MCF 10A (cell line): ENCODE measurements around the gene LGALS7B. TPM values are rescaled to one million over a fixed set of nuclear protein-coding genes. Genes with fewer than 3 reads are reported as not detected.

ENCODE experiments used
- BruUV-seq: library from RNA; stranded (reverse); fragments of 400-500 nt; replicated peaks from 2 replicates; lab custom pipeline; 2021; lab: Mats Ljungman, UMichigan
- CTCF ChIA-PET: fragments of 300-600 bp; sonication (Branson Sonifier 250); formaldehyde crosslinking; extraction: SDS; loops from one replicate; lab custom pipeline; 2021; ENCODE audit warnings: antibody characterized with exemption, inconsistent platforms; lab: Yijun Ruan, JAX
- POLR2A ChIA-PET: fragments of 300-600, 350-650 bp; sonication (Branson Sonifier 250); formaldehyde crosslinking; extraction: SDS; loops from one replicate; lab custom pipeline; 2020; ENCODE audit warnings: antibody characterized with exemption, inconsistent platforms; lab: Yijun Ruan, JAX
- DNase-seq: peaks from one replicate; pipeline ENCODE4 v3.0.0-alpha.2; 2018; ENCODE audit not compliant: unreplicated experiment
- H3K27ac Mint-ChIP-seq: one replicate; pipeline ENCODE4 v1.8.0; 2022; ENCODE audit warnings: mild to moderate bottlenecking, low read depth, mixed read lengths; ENCODE audit not compliant: unreplicated experiment
- H3K27me3 Mint-ChIP-seq: one replicate; pipeline ENCODE4 v1.8.0; 2022; ENCODE audit warnings: mixed read lengths; ENCODE audit not compliant: insufficient read depth, unreplicated experiment
- H3K36me3 Mint-ChIP-seq: one replicate; pipeline ENCODE4 v1.8.0; 2022; ENCODE audit warnings: mild to moderate bottlenecking, moderate library complexity, mixed read lengths; ENCODE audit not compliant: insufficient read depth, unreplicated experiment
- H3K4me1 Mint-ChIP-seq: one replicate; pipeline ENCODE4 v1.8.0; 2022; ENCODE audit warnings: mixed read lengths; ENCODE audit not compliant: insufficient read depth, unreplicated experiment
- H3K4me3 Mint-ChIP-seq: one replicate; pipeline ENCODE4 v1.8.0; 2022; ENCODE audit warnings: mild to moderate bottlenecking, moderate library complexity, mixed read lengths; ENCODE audit not compliant: unreplicated experiment
- H3K9me3 Mint-ChIP-seq: one replicate; pipeline ENCODE4 v1.8.0; 2022; ENCODE audit warnings: mixed read lengths; ENCODE audit not compliant: unreplicated experiment
- intact Hi-C: fragments of 100-400 bp; cut with micrococcal nuclease; formaldehyde crosslinking; loops from 2 replicates; pipeline ENCODE4 v1.14.1; 2022
- total RNA-seq: library from RNA; stranded (reverse); gene quantifications from 2 replicates; pipeline ENCODE4 v1.2.3, GENCODE V29; 2022
- TF ChIP-seq, protein P1 (sequence below): fragments of 200-600 bp; IDR thresholded peaks from one replicate; pipeline ENCODE4 v1.8.0; 2022; ENCODE audit warnings: antibody characterized with exemption, mild to moderate bottlenecking; ENCODE audit not compliant: unreplicated experiment

The LGALS7B gene
- total RNA-seq, 1 experiment from 2014 or later = 2.6 TPM

GRCh38 chr19:38773469-38774177 lies 15.4 kb upstream of the LGALS7B start, which contains the start of gene LGALS7:
TSS of gene LGALS7 (minus strand) at chr19:38773517. CDS start at chr19:38773492, 25 bp downstream.
- ChIA-PET CTCF (no interaction called here), POLR2A (interaction anchor here (2.4 kb wide), 1 partner anchor 20 kb away, joined by 18 read pairs; no protein-coding TSS in a partner anchor)
- Mint-ChIP-seq H3K36me3 (no peaks in the 10 kb centered on the region), H3K4me1 (peaks cover 15% of the 10 kb centered on the region), H3K9me3 (no peaks in the 10 kb centered on the region), H3K4me3 (no peak within 1 kb of the TSS), H3K27me3 (no peaks in the 10 kb centered on the region), H3K27ac (peak within 1 kb of the TSS; percentile 69)
- intact Hi-C loops = loop anchor here (2.0 kb wide), 1 partner anchor 57 kb away; the partner anchor contains the start of gene ECH1
- DNase-seq = no peak
- no TSS peak for BruUV-seq
- TF ChIP-seq, protein P1, sequence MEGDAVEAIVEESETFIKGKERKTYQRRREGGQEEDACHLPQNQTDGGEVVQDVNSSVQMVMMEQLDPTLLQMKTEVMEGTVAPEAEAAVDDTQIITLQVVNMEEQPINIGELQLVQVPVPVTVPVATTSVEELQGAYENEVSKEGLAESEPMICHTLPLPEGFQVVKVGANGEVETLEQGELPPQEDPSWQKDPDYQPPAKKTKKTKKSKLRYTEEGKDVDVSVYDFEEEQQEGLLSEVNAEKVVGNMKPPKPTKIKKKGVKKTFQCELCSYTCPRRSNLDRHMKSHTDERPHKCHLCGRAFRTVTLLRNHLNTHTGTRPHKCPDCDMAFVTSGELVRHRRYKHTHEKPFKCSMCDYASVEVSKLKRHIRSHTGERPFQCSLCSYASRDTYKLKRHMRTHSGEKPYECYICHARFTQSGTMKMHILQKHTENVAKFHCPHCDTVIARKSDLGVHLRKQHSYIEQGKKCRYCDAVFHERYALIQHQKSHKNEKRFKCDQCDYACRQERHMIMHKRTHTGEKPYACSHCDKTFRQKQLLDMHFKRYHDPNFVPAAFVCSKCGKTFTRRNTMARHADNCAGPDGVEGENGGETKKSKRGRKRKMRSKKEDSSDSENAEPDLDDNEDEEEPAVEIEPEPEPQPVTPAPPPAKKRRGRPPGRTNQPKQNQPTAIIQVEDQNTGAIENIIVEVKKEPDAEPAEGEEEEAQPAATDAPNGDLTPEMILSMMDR = no peak

DNA sequence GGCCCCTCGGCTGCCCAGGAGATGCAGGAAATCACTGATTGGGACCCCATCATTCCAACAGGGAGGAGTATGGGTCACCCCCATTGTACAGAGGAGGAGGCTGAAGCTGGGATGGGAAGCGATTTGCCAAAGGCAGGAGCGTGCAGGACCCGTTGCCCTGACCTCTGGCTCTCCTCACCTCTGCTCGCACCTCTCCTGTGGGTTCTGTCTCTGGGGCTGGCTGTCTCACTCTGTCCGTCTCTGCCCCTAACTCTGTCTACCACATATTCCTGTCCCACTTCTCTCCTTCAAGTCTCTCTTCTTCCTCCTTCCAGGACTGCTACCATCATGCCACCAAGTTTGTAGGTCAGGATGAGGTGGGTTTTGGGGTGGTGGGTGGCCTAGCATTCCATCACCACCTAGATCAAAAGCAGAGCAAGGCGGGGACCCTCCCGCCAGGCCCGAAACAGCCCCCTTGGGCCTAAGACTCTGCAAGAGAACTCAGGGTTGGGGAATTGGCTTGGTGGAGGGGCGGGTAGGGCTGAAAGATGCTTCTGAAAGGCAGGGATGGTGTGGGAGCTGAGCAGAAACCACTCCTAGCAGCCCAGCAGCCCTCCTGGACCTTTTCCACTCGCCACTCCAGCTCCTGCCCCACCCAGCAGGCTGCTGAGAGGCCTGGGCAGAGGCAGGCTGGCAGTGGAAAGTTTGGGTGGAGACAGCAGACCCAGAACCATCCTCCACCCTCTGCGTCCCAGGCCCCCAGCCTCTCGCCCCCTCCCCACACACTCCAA lies 14.6 kb upstream of the LGALS7B start:
- Mint-ChIP-seq H3K4me3 (no peak overlapping the region), H3K4me1 (peaks cover 15% of the 10 kb centered on the region), H3K27me3 (no peaks in the 10 kb centered on the region), H3K27ac (peak overlapping the region; percentile 69), H3K9me3 (no peaks in the 10 kb centered on the region), H3K36me3 (no peaks in the 10 kb centered on the region)
- no peak for DNase-seq
- ChIA-PET POLR2A (interaction anchor here (0.5 to 2.4 kb wide), 7 partner anchors 13 to 127 kb away, joined by 3 to 18 read pairs (median 5); partner anchors contain the start of genes ACTN4, ECH1 and RINL), CTCF (interaction anchor here (0.6 to 2.2 kb wide), 4 partner anchors 19 to 1558 kb away, joined by 3 to 7 read pairs (median 3); no protein-coding TSS in a partner anchor)
- intact Hi-C loops = loop anchor here (2.0 kb wide), 1 partner anchor 56 kb away; the partner anchor contains the start of gene ECH1
- BruUV-seq = no TSS peak
- TF ChIP-seq, protein P1 = no peak

GRCh38 chr19:38778733-38779132 lies 10.3 kb upstream of the LGALS7B start:
- TF ChIP-seq, protein P1 = no peak
- ChIA-PET CTCF (interaction anchor here (0.6 kb wide), 1 partner anchor 180 kb away, joined by 3 read pairs; no protein-coding TSS in a partner anchor), POLR2A (no interaction called here)
- no TSS peak for BruUV-seq
- Mint-ChIP-seq H3K36me3 (no peaks in the 10 kb centered on the region), H3K27ac (no peak overlapping the region), H3K9me3 (no peaks in the 10 kb centered on the region), H3K27me3 (no peaks in the 10 kb centered on the region), H3K4me3 (no peak overlapping the region), H3K4me1 (peaks cover 15% of the 10 kb centered on the region)
- intact Hi-C loops = no loop called here
- DNase-seq = no peak
